GM12878 (cell line): ENCODE data around the gene TGFB2. TPM values are rescaled to one million over a fixed set of nuclear protein-coding genes. Genes with fewer than 3 reads are reported as not detected.

ENCODE experiments used
- ATAC-seq: fragments of 200-7000 bp; cut with Tn5 transposase; 3 replicates; pipeline ENCODE4 v1.9.1; 2020; ENCODE audit warnings: mild to moderate bottlenecking, moderate library complexity
- BruUV-seq: library from RNA; stranded (reverse); fragments of 400-500 nt; replicated peaks from 2 replicates; lab custom pipeline; 2021; lab: Mats Ljungman, UMichigan
- CTCF ChIA-PET: fragments of 300-600 bp; sonication (Branson Sonifier 250); formaldehyde crosslinking; extraction: SDS; loops from one replicate; lab custom pipeline; 2021; ENCODE audit warnings: inconsistent platforms; lab: Yijun Ruan, JAX
- POLR2A ChIA-PET: fragments of 350-600 bp; formaldehyde crosslinking; extraction: SDS; loops from one replicate; lab custom pipeline; 2021; ENCODE audit warnings: inconsistent platforms; lab: Charles Lee
- RAD21 ChIA-PET: fragments of 300-600 bp; sonication (Branson Sonifier 250); formaldehyde crosslinking; loops from one replicate; lab custom pipeline; 2023; ENCODE audit warnings: antibody characterized with exemption; ENCODE audit not compliant: unreplicated experiment; lab: Charles Lee
- SMC1A ChIA-PET: fragments of 300-600 bp; sonication (Branson Sonifier 250); formaldehyde crosslinking; loops from one replicate; lab custom pipeline; 2023; ENCODE audit not compliant: unreplicated experiment, uncharacterized antibody; lab: Charles Lee
- DNase-seq: peaks from one replicate; pipeline ENCODE4 v3.0.0-alpha.2; 2011; ENCODE audit warnings: low read depth, low spot score
- FAIRE-seq: peaks from 3 replicates; lab custom pipeline; 2011; peaks lifted over from hg19 to GRCh38; lab: Jason Lieb, UNC
- H2AFZ ChIP-seq: 2 replicates; pipeline ENCODE4 v1.6.0; 2011; ENCODE audit warnings: low read depth, low read length, control low read depth; ENCODE audit not compliant: control insufficient read depth
- H3K27ac ChIP-seq: 2 replicates; pipeline ENCODE4 v1.5.1; 2011; ENCODE audit warnings: control low read depth; ENCODE audit not compliant: control insufficient read depth, insufficient read depth
- H3K27me3 ChIP-seq, 2 experiments: replicated peaks in 1 of 2; 2 replicates each; pipeline versions ENCODE4 v1.6.0 to v1.6.1; 2011; ENCODE audit warnings: low read length in 1 of 2; ENCODE audit not compliant: control insufficient read depth in 2 of 2, insufficient read depth in 2 of 2
- H3K36me3 ChIP-seq, 2 experiments: 2 replicates each; pipeline ENCODE4 v1.5.1; 2011; ENCODE audit warnings: low read length in 1 of 2; ENCODE audit not compliant: control insufficient read depth in 2 of 2, insufficient read depth in 2 of 2
- H3K4me1 ChIP-seq: 2 replicates; pipeline ENCODE4 v1.6.1; 2011; ENCODE audit warnings: mild to moderate bottlenecking, low read length, moderate library complexity, mixed read lengths; ENCODE audit not compliant: control insufficient read depth, insufficient read depth
- H3K4me2 ChIP-seq: 2 replicates; pipeline ENCODE4 v1.6.0; 2011; ENCODE audit warnings: control low read depth; ENCODE audit not compliant: control insufficient read depth, insufficient read depth
- H3K4me3 ChIP-seq: fragments of 200-600 bp; sonication (generic); 2 replicates; pipeline ENCODE4 v1.5.1; 2016
- H3K79me2 ChIP-seq: 2 replicates; pipeline ENCODE4 v1.6.0; 2011; ENCODE audit warnings: low read length; ENCODE audit not compliant: control insufficient read depth, insufficient read depth
- H3K9ac ChIP-seq: 2 replicates; pipeline ENCODE4 v1.8.0; 2011; ENCODE audit warnings: low read length, control low read depth, mixed read lengths; ENCODE audit not compliant: control insufficient read depth, insufficient read depth
- H3K9me3 ChIP-seq: replicated peaks from 3 replicates; pipeline ENCODE4 v1.5.1; 2011; ENCODE audit warnings: mild to moderate bottlenecking, low read length; ENCODE audit not compliant: control insufficient read depth, insufficient read depth
- H4K20me1 ChIP-seq: 2 replicates; pipeline ENCODE4 v1.6.0; 2011; ENCODE audit not compliant: control insufficient read depth, insufficient read depth
- ATF7 ChIP-seq: fragments of 450-650 bp; IDR thresholded peaks from 2 replicates; pipeline ENCODE4 v1.6.1; 2016; ENCODE audit warnings: low read depth, mild to moderate bottlenecking
- BCL11A ChIP-seq: IDR thresholded peaks from 2 replicates; pipeline ENCODE4 v1.6.1; 2011; ENCODE audit warnings: low read depth, low read length
- EP300 ChIP-seq, 2 experiments: fragments of 150-350 bp in 1 of 2; IDR thresholded peaks; 2 replicates each; pipeline ENCODE4 v1.6.1; 2011 to 2012; ENCODE audit warnings: low read depth in 2 of 2, low read length in 2 of 2, borderline replicate concordance in 1 of 2, improper control_type of control experiment in 1 of 2, inconsistent platforms in 1 of 2; ENCODE audit not compliant: control insufficient read depth in 1 of 2
- FOXM1 ChIP-seq: IDR thresholded peaks from 2 replicates; pipeline ENCODE4 v1.6.1; 2012; ENCODE audit warnings: low read depth, mild to moderate bottlenecking, inconsistent platforms, low read length, moderate library complexity
- IKZF1 ChIP-seq: fragments of 450-650 bp; conservative IDR thresholded peaks from 2 replicates; pipeline ENCODE4 v1.6.1; 2017; ENCODE audit warnings: antibody characterized with exemption, mild to moderate bottlenecking
- IKZF2 ChIP-seq, 2 experiments: fragments of 450-650 bp; IDR thresholded peaks; 2 replicates each; pipeline ENCODE4 v1.6.1; 2017; ENCODE audit warnings: mild to moderate bottlenecking in 2 of 2, moderate library complexity in 2 of 2
- PAX8 ChIP-seq: fragments of 450-650 bp; IDR thresholded peaks from 2 replicates; pipeline ENCODE4 v1.6.1; 2017; ENCODE audit warnings: mild to moderate bottlenecking, moderate library complexity
- SKIL ChIP-seq: fragments of 450-650 bp; IDR thresholded peaks from 2 replicates; pipeline ENCODE4 v1.6.1; 2017; ENCODE audit warnings: mild to moderate bottlenecking, low read depth, inconsistent platforms; ENCODE audit not compliant: poor library complexity, severe bottlenecking
- TBL1XR1 ChIP-seq: IDR thresholded peaks from 2 replicates; pipeline ENCODE4 v1.6.1; 2012; ENCODE audit warnings: low read depth, low read length, improper control_type of control experiment
- YBX1 ChIP-seq: fragments of 450-650 bp; IDR thresholded peaks from 2 replicates; pipeline ENCODE4 v1.6.1; 2016; ENCODE audit warnings: antibody characterized with exemption
- ZNF384 ChIP-seq: IDR thresholded peaks from 2 replicates; pipeline ENCODE4 v1.6.1; 2012; ENCODE audit warnings: low read depth, mild to moderate bottlenecking, low read length, improper control_type of control experiment, borderline replicate concordance
- WGBS: methylation state at CpG from one replicate; pipeline ENCODE4 v1.1.6; 2016; ENCODE audit warnings: low lambda C conversion rate; ENCODE audit not compliant: insufficient replicate concordance, insufficient coverage; ENCODE audit errors: missing lambda C conversion rate; 5-methylcytosine and 5-hydroxymethylcytosine counted together
- in situ Hi-C: fragments of 300-500 bp; cut with MboI; formaldehyde crosslinking; loops from 9 replicates; pipeline ENCODE4 v1.14.3; 2018; ENCODE audit warnings: mixed read lengths
- intact Hi-C: fragments of 100-400 bp; cut with micrococcal nuclease; formaldehyde crosslinking; loops from one replicate; pipeline ENCODE4 v1.14.2; 2022; ENCODE audit not compliant: unreplicated experiment
- polyA plus RNA-seq, 11 experiments: library from polyadenylated mRNA; depleted of rRNA in 4 of 11; unstranded in 6 of 11; stranded (reverse) in 5 of 11; fragments of >200 nt; fragmentation: Nextera tagmentation in 4 of 11; fragmentation: Illumina TruSeq in 1 of 11; extraction: Ambion mirVana in 4 of 11; extraction: Trizol in 1 of 11; gene quantifications; 1 replicate in 1 of 11; 2 replicates in 10 of 11; pipeline versions ENCODE4 v1.2.1 to v1.2.3, GENCODE V29; 2011 to 2016; ENCODE audit warnings: inconsistent platforms in 2 of 11, missing spikeins in 2 of 11, low read depth in 1 of 11
- total RNA-seq, 4 experiments: library from RNA; depleted of rRNA in 3 of 4; stranded (reverse); fragments of >200 nt in 3 of 4; fragmentation: Illumina TruSeq in 1 of 4; extraction: Trizol in 1 of 4; gene quantifications; 2 replicates each; pipeline versions ENCODE4 v1.2.1 to v1.2.3, GENCODE V29; 2013 to 2021

TGFB2 gene
- total and polyA plus RNA-seq, 10 of the 15 experiments (the other 5 are each of a cell fraction or from before 2014, with no cell fraction given), result 0.03 to 0.11 (median 0.04) TPM; not detected in 6

- Histone ChIP-seq H3K27me3 (no peaks in the 10 kb centered on the region), H3K4me2 (no peak overlapping the region), H3K27ac (no peak overlapping the region), H3K36me3 (no peaks in the 10 kb centered on the region), H2AFZ (no peak overlapping the region), H3K4me1 (no peaks in the 10 kb centered on the region), H3K79me2 (no peaks in the 10 kb centered on the region), H4K20me1 (no peaks in the 10 kb centered on the region), H3K9me3 (no peaks in the 10 kb centered on the region), H3K9ac (no peak overlapping the region), H3K4me3 (no peak overlapping the region)
- ChIA-PET CTCF (no interaction called here), POLR2A (interaction anchor here (0.5 kb wide), 1 partner anchor 1592 kb away, joined by 3 read pairs; no protein-coding TSS in a partner anchor), SMC1A (no interaction called here), RAD21 (no interaction called here)
- ATAC-seq (no peak), DNase-seq (no peak), FAIRE-seq (no peak)
- in situ Hi-C loops, result no loop called here
- intact Hi-C loops, result no loop called here
- 37% methylated on average over 4 of the region's 4 CpGs for WGBS
- BruUV-seq, result no TSS peak
- no peak for TF ChIP-seq FOXM1
- no peak for TF ChIP-seq ATF7
- TF ChIP-seq EP300 (IDR thresholded peaks at IDR 0.05; ENCODE audit: borderline replicate concordance in 1 of 2, control insufficient read depth in 1 of 2, low read depth in 2 of 2, low read length in 2 of 2), result no peak
- TF ChIP-seq BCL11A, result no peak
- TF ChIP-seq IKZF2 (IDR thresholded peaks at IDR 0.05), result no peak
- no peak for TF ChIP-seq PAX8
- no peak for TF ChIP-seq SKIL
- TF ChIP-seq ZNF384, result no peak
- no peak for TF ChIP-seq TBL1XR1
- no peak for TF ChIP-seq YBX1
- no peak for TF ChIP-seq IKZF1
Measured at GRCh38 chr1:218462116-218462515, 117.0 kb downstream of the TGFB2 start.
